ENCODE measurements around the gene LYRM4. TPM values are rescaled to one million over a fixed set of nuclear protein-coding genes. Genes with fewer than 3 reads are reported as not detected.

LYRM4 gene
- total and polyA plus RNA-seq, 2 donors (not counting 1 experiment from before 2014, with no cell fraction given): 22.1 to 29.5 TPM

GRCh38 chr6:5277589-5277988 lies 16.8 kb upstream of the LYRM4 start:
- Histone ChIP-seq H2AFZ (ENCODE audit: insufficient read depth, low read depth, low read length, poor library complexity, severe bottlenecking) (no peak overlapping the region), H3K36me3 (replicated peaks in 1 of 2; ENCODE audit: control extremely low read depth in 1 of 2, control insufficient read depth in 1 of 2, extremely low read depth in 1 of 2, insufficient read depth in 2 of 2, low read length in 1 of 2) (peaks cover 0 to 3% of the 10 kb centered on the region in 2 experiments), H3K9ac (ENCODE audit: low read length) (no peak overlapping the region), H4K20me1 (ENCODE audit: control insufficient read depth, insufficient read depth, low read length, poor library complexity, severe bottlenecking) (peaks cover 16% of the 10 kb centered on the region), H3K4me3 (ENCODE audit: control extremely low read depth in 1 of 5, extremely low read depth in 1 of 5, insufficient read depth in 1 of 5, low read depth in 2 of 5, low read length in 4 of 5) (peak overlapping the region in 1 of 5 experiments; percentile 1), H3K27me3 (replicated peaks in 1 of 4; ENCODE audit: control extremely low read depth in 1 of 4, control insufficient read depth in 3 of 4, insufficient read depth in 4 of 4, low read length in 3 of 4) (no peaks in the 10 kb centered on the region), H3K79me2 (ENCODE audit: control insufficient read depth, insufficient read depth, low read length) (peaks cover 80% of the 10 kb centered on the region), H3K27ac (ENCODE audit: low read length in 2 of 2) (no peak overlapping the region), H3K4me2 (replicated peaks; ENCODE audit: low read depth, low read length, poor library complexity, severe bottlenecking) (peak overlapping the region; percentile 51), H3K4me1 (ENCODE audit: control insufficient read depth in 2 of 2, insufficient read depth in 2 of 2, low read length in 2 of 2) (peaks cover 15 to 20% of the 10 kb centered on the region in 2 donors), H3K9me3 (ENCODE audit: control extremely low read depth in 1 of 3, control insufficient read depth in 2 of 3, insufficient read depth in 1 of 3, low read length in 2 of 3) (no peaks in the 10 kb centered on the region)
- H3K27ac Mint-ChIP-seq: peak overlapping the region; percentile 93
- H3K4me3 Mint-ChIP-seq: peak overlapping the region; percentile 90
- no peak for DNase-seq
- H3K27me3 Mint-ChIP-seq: no peaks in the 10 kb centered on the region
- peaks cover 60% of the 10 kb centered on the region for H3K4me1 Mint-ChIP-seq
- H3K9me3 Mint-ChIP-seq (ENCODE audit: insufficient read depth): no peaks in the 10 kb centered on the region
- POLR2A ChIA-PET: interaction anchor here (2.5 kb wide), 1 partner anchor 17 kb away, joined by 9 read pairs; the partner anchor contains the start of genes FARS2 and LYRM4
- CTCF ChIA-PET: interaction anchor here (1.1 to 2.6 kb wide), 5 partner anchors 14 to 133 kb away, joined by 3 to 11 read pairs (median 4); no protein-coding TSS in a partner anchor
- intact Hi-C loops (cut with micrococcal nuclease): loop anchor here (2.0 kb wide), 1 partner anchor 13 kb away; no protein-coding TSS in a partner anchor
- ATAC-seq (ENCODE audit: low read depth): no peak
- TF ChIP-seq CTCF (IDR thresholded peaks at IDR 0.05) (no peak), EZH2 (IDR thresholded peaks at IDR 0.05; ENCODE audit: borderline replicate concordance, insufficient read depth, low read depth, low read length, poor library complexity, severe bottlenecking) (no peak)
- no CpG with 5 or more reads among the region's 3 CpGs for WGBS (ENCODE audit: insufficient coverage)

- ATAC-seq (ENCODE audit: low read depth): no peak
- intact Hi-C loops (cut with micrococcal nuclease): loop anchor here (2.0 kb wide), 1 partner anchor 14 kb away; no protein-coding TSS in a partner anchor
- Histone ChIP-seq H3K4me3 (ENCODE audit: control extremely low read depth in 1 of 5, extremely low read depth in 1 of 5, insufficient read depth in 1 of 5, low read depth in 2 of 5, low read length in 4 of 5) (no peak overlapping the region), H2AFZ (ENCODE audit: insufficient read depth, low read depth, low read length, poor library complexity, severe bottlenecking) (no peak overlapping the region), H3K9ac (ENCODE audit: low read length) (no peak overlapping the region), H3K4me2 (replicated peaks; ENCODE audit: low read depth, low read length, poor library complexity, severe bottlenecking) (no peak overlapping the region), H3K27ac (ENCODE audit: low read length in 2 of 2) (no peak overlapping the region), H3K36me3 (replicated peaks in 1 of 2; ENCODE audit: control extremely low read depth in 1 of 2, control insufficient read depth in 1 of 2, extremely low read depth in 1 of 2, insufficient read depth in 2 of 2, low read length in 1 of 2) (peaks cover 0 to 3% of the 10 kb centered on the region in 2 experiments), H3K4me1 (ENCODE audit: control insufficient read depth in 2 of 2, insufficient read depth in 2 of 2, low read length in 2 of 2) (peaks cover 15 to 20% of the 10 kb centered on the region in 2 donors), H3K9me3 (ENCODE audit: control extremely low read depth in 1 of 3, control insufficient read depth in 2 of 3, insufficient read depth in 1 of 3, low read length in 2 of 3) (no peaks in the 10 kb centered on the region), H3K27me3 (replicated peaks in 1 of 4; ENCODE audit: control extremely low read depth in 1 of 4, control insufficient read depth in 3 of 4, insufficient read depth in 4 of 4, low read length in 3 of 4) (no peaks in the 10 kb centered on the region), H3K79me2 (ENCODE audit: control insufficient read depth, insufficient read depth, low read length) (peaks cover 73% of the 10 kb centered on the region), H4K20me1 (ENCODE audit: control insufficient read depth, insufficient read depth, low read length, poor library complexity, severe bottlenecking) (peaks cover 8% of the 10 kb centered on the region)
- TF ChIP-seq EZH2 (IDR thresholded peaks at IDR 0.05; ENCODE audit: borderline replicate concordance, insufficient read depth, low read depth, low read length, poor library complexity, severe bottlenecking): no peak
- TF ChIP-seq CTCF (IDR thresholded peaks at IDR 0.05): no peak
- POLR2A ChIA-PET: no interaction called here
- Mint-ChIP-seq H3K4me3 (no peak overlapping the region), H3K27me3 (no peaks in the 10 kb centered on the region), H3K27ac (no peak overlapping the region), H3K9me3 (ENCODE audit: insufficient read depth) (no peaks in the 10 kb centered on the region), H3K4me1 (peaks cover 56% of the 10 kb centered on the region)
- CTCF ChIA-PET: interaction anchor here (2.6 kb wide), 1 partner anchor 132 kb away, joined by 11 read pairs; no protein-coding TSS in a partner anchor
- no CpG with 5 or more reads among the region's 2 CpGs for WGBS (ENCODE audit: insufficient coverage)
- DNase-seq: no peak
Observed at GRCh38 chr6:5276581-5276980, 15.8 kb upstream of the LYRM4 start.
